ENCODE measurements around the gene SV2C. TPM values are rescaled to one million over a fixed set of nuclear protein-coding genes. Genes with fewer than 3 reads are reported as not detected.

The SV2C gene
- total and polyA plus RNA-seq, 4 donors, result under 0.01 to 0.04 (median 0.03) TPM; not detected in 1

GRCh38 chr5:76236684-76237083 is 153.5 kb downstream of the SV2C start:
- DNase-seq (ENCODE audit: low spot score), result no peak
- no peak overlapping the region for H3K4me3 ChIP-seq (ENCODE audit: low read depth in 1 of 3, low read length in 3 of 3)
- H3K9me3 ChIP-seq (ENCODE audit: control insufficient read depth in 4 of 4, low read length in 3 of 4), result peaks cover 0 to 3% (median 0%) of the 10 kb centered on the region in 4 donors
- 94% methylated on average over 4 of the region's 4 CpGs for WGBS
- H3K9ac ChIP-seq (ENCODE audit: low read depth in 1 of 2, low read length in 2 of 2), result no peak overlapping the region
- TF ChIP-seq RXRA (IDR thresholded peaks at IDR 0.05) (no peak), TAF1 (conservative IDR thresholded peaks at IDR 0.05) (no peak), HNF4A (conservative IDR thresholded peaks at IDR 0.05) (no peak), NR2F2 (IDR thresholded peaks at IDR 0.05) (no peak), GABPA (IDR thresholded peaks at IDR 0.05 in 1 of 2, conservative IDR thresholded peaks at IDR 0.05 in 1 of 2) (no peak), MAX (IDR thresholded peaks at IDR 0.05) (no peak), REST (IDR thresholded peaks at IDR 0.05) (no peak), JUND (IDR thresholded peaks at IDR 0.05) (no peak), YY1 (IDR thresholded peaks at IDR 0.05) (no peak), FOXA2 (IDR thresholded peaks at IDR 0.05) (no peak), CTCF (IDR thresholded peaks at IDR 0.05; ENCODE audit: low read depth, low read length, missing input control) (no peak), EGR1 (IDR thresholded peaks at IDR 0.05; ENCODE audit: low read depth in 2 of 2) (no peak), RAD21 (IDR thresholded peaks at IDR 0.05) (no peak), HNF4G (IDR thresholded peaks at IDR 0.05) (no peak), FOXA1 (IDR thresholded peaks at IDR 0.05) (no peak), ATF3 (IDR thresholded peaks at IDR 0.05) (no peak)
- no peaks in the 10 kb centered on the region for H3K36me3 ChIP-seq (ENCODE audit: control insufficient read depth in 4 of 4, insufficient read depth in 3 of 4, low read depth in 1 of 4, low read length in 3 of 4)
- no peak overlapping the region for H3K27ac ChIP-seq (ENCODE audit: low read depth in 1 of 2, low read length in 2 of 2)
- peaks cover 0 to 3% (median 0%) of the 10 kb centered on the region in 4 donors for H3K27me3 ChIP-seq (ENCODE audit: control insufficient read depth in 4 of 4, insufficient read depth in 4 of 4, low read length in 3 of 4)
- H3K4me1 ChIP-seq (ENCODE audit: control insufficient read depth in 4 of 4, insufficient read depth in 4 of 4, low read length in 3 of 4), result no peaks in the 10 kb centered on the region

GRCh38 chr5:76240336-76240735 is 157.2 kb downstream of the SV2C start:
- DNase-seq (ENCODE audit: low spot score), result no peak
- Histone ChIP-seq H3K27me3 (ENCODE audit: control insufficient read depth in 4 of 4, insufficient read depth in 4 of 4, low read length in 3 of 4) (peaks cover 0 to 3% (median 0%) of the 10 kb centered on the region in 4 donors), H3K4me1 (ENCODE audit: control insufficient read depth in 4 of 4, insufficient read depth in 4 of 4, low read length in 3 of 4) (no peaks in the 10 kb centered on the region), H3K27ac (ENCODE audit: low read depth in 1 of 2, low read length in 2 of 2) (no peak overlapping the region), H3K9ac (ENCODE audit: low read depth in 1 of 2, low read length in 2 of 2) (no peak overlapping the region), H3K9me3 (ENCODE audit: control insufficient read depth in 4 of 4, low read length in 3 of 4) (peaks cover 0 to 3% (median 0%) of the 10 kb centered on the region in 4 donors), H3K36me3 (ENCODE audit: control insufficient read depth in 4 of 4, insufficient read depth in 3 of 4, low read depth in 1 of 4, low read length in 3 of 4) (no peaks in the 10 kb centered on the region), H3K4me3 (ENCODE audit: low read depth in 1 of 3, low read length in 3 of 3) (no peak overlapping the region)
- 45% methylated on average over 2 of the region's 2 CpGs for WGBS
- TF ChIP-seq TAF1 (conservative IDR thresholded peaks at IDR 0.05) (no peak), JUND (IDR thresholded peaks at IDR 0.05) (no peak), NR2F2 (IDR thresholded peaks at IDR 0.05) (no peak), HNF4A (conservative IDR thresholded peaks at IDR 0.05) (no peak), MAX (IDR thresholded peaks at IDR 0.05) (no peak), RXRA (IDR thresholded peaks at IDR 0.05) (no peak), GABPA (IDR thresholded peaks at IDR 0.05 in 1 of 2, conservative IDR thresholded peaks at IDR 0.05 in 1 of 2) (no peak), EGR1 (IDR thresholded peaks at IDR 0.05; ENCODE audit: low read depth in 2 of 2) (no peak), HNF4G (IDR thresholded peaks at IDR 0.05) (no peak), ZBTB33 (IDR thresholded peaks at IDR 0.05) (no peak), YY1 (IDR thresholded peaks at IDR 0.05) (no peak), SP1 (IDR thresholded peaks at IDR 0.05) (no peak), REST (IDR thresholded peaks at IDR 0.05) (no peak), FOXA2 (IDR thresholded peaks at IDR 0.05) (no peak), RAD21 (IDR thresholded peaks at IDR 0.05) (no peak), FOXA1 (IDR thresholded peaks at IDR 0.05) (no peak)

Measured in liver (tissue), 9 donors.